HepG2 (cell line): ENCODE measurements around the gene MYO9A. TPM values are rescaled to one million over a fixed set of nuclear protein-coding genes. Genes with fewer than 3 reads are reported as not detected.

Experiments used
- ATAC-seq: fragments of 200-7000 bp; cut with Tn5 transposase; 3 replicates; pipeline ENCODE4 v1.9.1; 2020; ENCODE audit warnings: mild to moderate bottlenecking, moderate library complexity
- BruUV-seq: library from RNA; stranded (reverse); fragments of 400-500 nt; replicated peaks from 2 replicates; lab custom pipeline; 2021; lab: Mats Ljungman, UMichigan
- CTCF ChIA-PET: fragments of 300-600 bp; formaldehyde crosslinking; extraction: SDS; loops from one replicate; lab custom pipeline; 2021; ENCODE audit warnings: low total read pairs, inconsistent platforms, low intra/inter-chr PET ratio; lab: Yijun Ruan, JAX
- POLR2A ChIA-PET: fragments of 350-600 bp; sonication (Branson Sonifier 250); formaldehyde crosslinking; loops from one replicate; lab custom pipeline; 2020; ENCODE audit warnings: antibody characterized with exemption, inconsistent platforms; lab: Yijun Ruan, JAX
- DNase-seq: peaks from one replicate; pipeline ENCODE4 v3.0.0-alpha.2; 2015; ENCODE audit warnings: low spot score
- FAIRE-seq: peaks from 3 replicates; lab custom pipeline; 2011; peaks lifted over from hg19 to GRCh38; lab: Jason Lieb, UNC
- H2AFZ ChIP-seq: one replicate; pipeline ENCODE4 v1.6.1; 2011; ENCODE audit warnings: low read length, inconsistent platforms
- H3K27ac ChIP-seq: fragments of 300-600 bp; 3 replicates; pipeline ENCODE4 v1.8.0; 2011; ENCODE audit warnings: mixed run types, mild to moderate bottlenecking, mixed read lengths, low read length, inconsistent platforms; ENCODE audit not compliant: insufficient read depth; ENCODE audit errors: extremely low read length
- H3K27me3 ChIP-seq, 2 experiments: fragments of 200-600 bp in 1 of 2; 2 replicates in 1 of 2; 3 replicates in 1 of 2; pipeline versions ENCODE4 v1.6.0 to v1.8.0; 2011; ENCODE audit warnings: low read length in 2 of 2, mild to moderate bottlenecking in 2 of 2, moderate library complexity in 2 of 2, inconsistent platforms in 1 of 2; ENCODE audit not compliant: insufficient read depth in 2 of 2, control insufficient read depth in 1 of 2
- H3K36me3 ChIP-seq, 2 experiments: fragments of 200-600 bp in 1 of 2; replicated peaks in 1 of 2; 2 replicates in 1 of 2; 3 replicates in 1 of 2; pipeline versions ENCODE4 v1.5.1 to v1.8.0; 2011; ENCODE audit warnings: low read length in 2 of 2, inconsistent platforms in 1 of 2; ENCODE audit not compliant: insufficient read depth in 2 of 2, control insufficient read depth in 1 of 2
- H3K4me1 ChIP-seq: 2 replicates; pipeline ENCODE4 v1.5.1; 2012; ENCODE audit warnings: low read length, inconsistent platforms; ENCODE audit not compliant: insufficient read depth
- H3K4me2 ChIP-seq: 2 replicates; pipeline ENCODE4 v1.6.0; 2011; ENCODE audit warnings: low read depth, low read length, inconsistent platforms
- H3K4me3 ChIP-seq, 3 experiments: fragments of 200-600 bp in 1 of 3; sonication (generic), shearing (Covaris generic) in 1 of 3; replicated peaks in 1 of 3; 2 replicates each; pipeline ENCODE4 v1.5.1; 2011 to 2016; ENCODE audit warnings: low read length in 3 of 3, inconsistent platforms in 2 of 3, low read depth in 2 of 3, mild to moderate bottlenecking in 2 of 3, control low read depth in 1 of 3, mixed read lengths in 1 of 3; ENCODE audit not compliant: insufficient read depth in 1 of 3
- H3K79me2 ChIP-seq: one replicate; pipeline ENCODE4 v1.6.1; 2011; ENCODE audit warnings: low read length, inconsistent platforms; ENCODE audit not compliant: insufficient read depth
- H3K9ac ChIP-seq: 2 replicates; pipeline ENCODE4 v1.6.0; 2011; ENCODE audit warnings: mild to moderate bottlenecking, low read depth, low read length, inconsistent platforms; ENCODE audit not compliant: insufficient read depth
- H3K9me3 ChIP-seq: 2 replicates; pipeline ENCODE4 v1.5.1; 2012; ENCODE audit warnings: mild to moderate bottlenecking, low read length
- H4K20me1 ChIP-seq: 2 replicates; pipeline ENCODE4 v1.6.0; 2011; ENCODE audit warnings: inconsistent platforms, mild to moderate bottlenecking, low read length, moderate library complexity; ENCODE audit not compliant: insufficient read depth
- NFKBIZ ChIP-seq: IDR thresholded peaks from 2 replicates; pipeline ENCODE4 v1.6.1; 2018; ENCODE audit warnings: missing genetic modification reagents, missing compliant biosample characterization
- RFX1 ChIP-seq: fragments of 450-650 bp; IDR thresholded peaks from 2 replicates; pipeline ENCODE4 v1.6.1; 2017
- ZBTB1 ChIP-seq: sonication (generic); formaldehyde crosslinking; IDR thresholded peaks from 2 replicates; pipeline ENCODE4 v1.4.0; 2020; ENCODE audit warnings: missing genetic modification reagents, borderline replicate concordance
- ZKSCAN8 ChIP-seq: IDR thresholded peaks from 2 replicates; pipeline ENCODE4 v1.6.1; 2016; ENCODE audit warnings: borderline replicate concordance, missing genetic modification reagents, missing compliant biosample characterization
- ZNF251 ChIP-seq: sonication (generic); formaldehyde crosslinking; IDR thresholded peaks from 2 replicates; pipeline ENCODE4 v1.9.0; 2021; ENCODE audit warnings: mild to moderate bottlenecking, missing genetic modification reagents
- ZNF484 ChIP-seq: sonication (generic); formaldehyde crosslinking; IDR thresholded peaks from 2 replicates; pipeline ENCODE4 v1.5.1; 2020; ENCODE audit warnings: mild to moderate bottlenecking, low read depth, missing genetic modification reagents, borderline replicate concordance
- WGBS: methylation state at CpG from one replicate; pipeline ENCODE4 v1.1.6; 2017; ENCODE audit warnings: low lambda C conversion rate; 5-methylcytosine and 5-hydroxymethylcytosine counted together
- in situ Hi-C: cut with HindIII; loops from 2 replicates; pipeline ENCODE4 v1.10.0; 2017; ENCODE audit warnings: low pct_unique_long_range_greater_than_20kb; ENCODE audit not compliant: extremely low pct_ligation_motif_present
- intact Hi-C: fragments of 100-400 bp; cut with micrococcal nuclease; formaldehyde crosslinking; loops from one replicate; pipeline ENCODE4 v1.10.0; 2022; ENCODE audit not compliant: unreplicated experiment
- polyA plus RNA-seq, 8 experiments: library from polyadenylated mRNA; depleted of rRNA in 3 of 8; stranded (reverse) in 7 of 8; unstranded in 1 of 8; fragments of >200 nt; fragmentation: Illumina TruSeq in 4 of 8; extraction: Trizol in 4 of 8; gene quantifications; 2 replicates each; pipeline versions ENCODE4 v1.2.1 to v1.2.3, GENCODE V29; 2011 to 2016; ENCODE audit warnings: low read depth in 4 of 8, missing spikeins in 1 of 8, mixed read lengths in 1 of 8; ENCODE audit not compliant: insufficient read depth in 1 of 8
- total RNA-seq, 5 experiments: library from RNA; depleted of rRNA; stranded (reverse); fragments of >200 nt; fragmentation: Illumina TruSeq; extraction: Trizol; gene quantifications; 2 replicates each; pipeline ENCODE4 v1.2.3, GENCODE V29; 2016; ENCODE audit warnings: low read depth in 1 of 5
- TF ChIP-seq, protein P1 (sequence below): sonication (generic); formaldehyde crosslinking; IDR thresholded peaks from 2 replicates; pipeline ENCODE4 v1.4.0; 2020; ENCODE audit warnings: missing genetic modification reagents
- TF ChIP-seq, protein P2 (sequence below): sonication (generic); formaldehyde crosslinking; IDR thresholded peaks from 2 replicates; pipeline ENCODE4 v1.4.0; 2020; ENCODE audit warnings: mild to moderate bottlenecking, missing genetic modification reagents
- TF ChIP-seq, protein P3 (sequence below): conservative IDR thresholded peaks from 2 replicates; pipeline ENCODE4 v1.6.1; 2018; ENCODE audit warnings: missing genetic modification reagents

MYO9A gene
- total and polyA plus RNA-seq, 2 of the 13 experiments (the other 11 are each of a cell fraction or from before 2014, with no cell fraction given): 4.8 to 15.3 TPM

DNA sequence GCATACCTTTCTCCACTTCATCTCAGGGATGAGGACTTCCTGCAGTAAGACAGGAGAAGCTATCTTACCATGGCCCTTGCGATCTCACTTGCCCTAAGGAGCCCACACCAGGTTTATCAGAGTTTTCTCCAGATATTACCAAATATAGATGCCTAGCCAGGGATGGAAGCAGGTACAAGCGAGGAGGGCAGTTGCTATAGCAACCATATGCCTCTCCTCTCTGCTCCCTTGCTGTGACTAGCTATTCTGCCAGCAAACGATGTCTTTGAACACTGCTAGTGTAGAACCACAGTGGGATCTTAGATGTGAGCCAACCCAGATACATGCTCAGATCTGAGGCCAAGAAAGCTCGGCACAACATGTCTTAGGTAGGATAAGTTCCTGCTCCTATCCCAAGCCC, 45.8 kb upstream of the MYO9A start:
- no peak for FAIRE-seq
- H3K9ac ChIP-seq: no peak overlapping the region
- H3K9me3 ChIP-seq: no peaks in the 10 kb centered on the region
- TF ChIP-seq ZKSCAN8 (no peak), ZBTB1 (CRISPR knock-in tag) (no peak), ZNF484 (CRISPR knock-in tag) (no peak), RFX1 (peak; percentile 10; the same call in 1 of the 2 replicates), ZNF251 (CRISPR knock-in tag) (no peak), NFKBIZ (CRISPR knock-in tag) (no peak)
- TF ChIP-seq, protein P1, sequence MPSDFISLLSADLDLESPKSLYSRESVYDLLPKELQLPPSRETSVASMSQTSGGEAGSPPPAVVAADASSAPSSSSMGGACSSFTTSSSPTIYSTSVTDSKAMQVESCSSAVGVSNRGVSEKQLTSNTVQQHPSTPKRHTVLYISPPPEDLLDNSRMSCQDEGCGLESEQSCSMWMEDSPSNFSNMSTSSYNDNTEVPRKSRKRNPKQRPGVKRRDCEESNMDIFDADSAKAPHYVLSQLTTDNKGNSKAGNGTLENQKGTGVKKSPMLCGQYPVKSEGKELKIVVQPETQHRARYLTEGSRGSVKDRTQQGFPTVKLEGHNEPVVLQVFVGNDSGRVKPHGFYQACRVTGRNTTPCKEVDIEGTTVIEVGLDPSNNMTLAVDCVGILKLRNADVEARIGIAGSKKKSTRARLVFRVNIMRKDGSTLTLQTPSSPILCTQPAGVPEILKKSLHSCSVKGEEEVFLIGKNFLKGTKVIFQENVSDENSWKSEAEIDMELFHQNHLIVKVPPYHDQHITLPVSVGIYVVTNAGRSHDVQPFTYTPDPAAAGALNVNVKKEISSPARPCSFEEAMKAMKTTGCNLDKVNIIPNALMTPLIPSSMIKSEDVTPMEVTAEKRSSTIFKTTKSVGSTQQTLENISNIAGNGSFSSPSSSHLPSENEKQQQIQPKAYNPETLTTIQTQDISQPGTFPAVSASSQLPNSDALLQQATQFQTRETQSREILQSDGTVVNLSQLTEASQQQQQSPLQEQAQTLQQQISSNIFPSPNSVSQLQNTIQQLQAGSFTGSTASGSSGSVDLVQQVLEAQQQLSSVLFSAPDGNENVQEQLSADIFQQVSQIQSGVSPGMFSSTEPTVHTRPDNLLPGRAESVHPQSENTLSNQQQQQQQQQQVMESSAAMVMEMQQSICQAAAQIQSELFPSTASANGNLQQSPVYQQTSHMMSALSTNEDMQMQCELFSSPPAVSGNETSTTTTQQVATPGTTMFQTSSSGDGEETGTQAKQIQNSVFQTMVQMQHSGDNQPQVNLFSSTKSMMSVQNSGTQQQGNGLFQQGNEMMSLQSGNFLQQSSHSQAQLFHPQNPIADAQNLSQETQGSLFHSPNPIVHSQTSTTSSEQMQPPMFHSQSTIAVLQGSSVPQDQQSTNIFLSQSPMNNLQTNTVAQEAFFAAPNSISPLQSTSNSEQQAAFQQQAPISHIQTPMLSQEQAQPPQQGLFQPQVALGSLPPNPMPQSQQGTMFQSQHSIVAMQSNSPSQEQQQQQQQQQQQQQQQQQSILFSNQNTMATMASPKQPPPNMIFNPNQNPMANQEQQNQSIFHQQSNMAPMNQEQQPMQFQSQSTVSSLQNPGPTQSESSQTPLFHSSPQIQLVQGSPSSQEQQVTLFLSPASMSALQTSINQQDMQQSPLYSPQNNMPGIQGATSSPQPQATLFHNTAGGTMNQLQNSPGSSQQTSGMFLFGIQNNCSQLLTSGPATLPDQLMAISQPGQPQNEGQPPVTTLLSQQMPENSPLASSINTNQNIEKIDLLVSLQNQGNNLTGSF (CRISPR knock-in tag): no peak
- TF ChIP-seq, protein P2, sequence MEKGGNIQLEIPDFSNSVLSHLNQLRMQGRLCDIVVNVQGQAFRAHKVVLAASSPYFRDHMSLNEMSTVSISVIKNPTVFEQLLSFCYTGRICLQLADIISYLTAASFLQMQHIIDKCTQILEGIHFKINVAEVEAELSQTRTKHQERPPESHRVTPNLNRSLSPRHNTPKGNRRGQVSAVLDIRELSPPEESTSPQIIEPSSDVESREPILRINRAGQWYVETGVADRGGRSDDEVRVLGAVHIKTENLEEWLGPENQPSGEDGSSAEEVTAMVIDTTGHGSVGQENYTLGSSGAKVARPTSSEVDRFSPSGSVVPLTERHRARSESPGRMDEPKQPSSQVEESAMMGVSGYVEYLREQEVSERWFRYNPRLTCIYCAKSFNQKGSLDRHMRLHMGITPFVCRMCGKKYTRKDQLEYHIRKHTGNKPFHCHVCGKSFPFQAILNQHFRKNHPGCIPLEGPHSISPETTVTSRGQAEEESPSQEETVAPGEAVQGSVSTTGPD: no peak
- TF ChIP-seq, protein P3, sequence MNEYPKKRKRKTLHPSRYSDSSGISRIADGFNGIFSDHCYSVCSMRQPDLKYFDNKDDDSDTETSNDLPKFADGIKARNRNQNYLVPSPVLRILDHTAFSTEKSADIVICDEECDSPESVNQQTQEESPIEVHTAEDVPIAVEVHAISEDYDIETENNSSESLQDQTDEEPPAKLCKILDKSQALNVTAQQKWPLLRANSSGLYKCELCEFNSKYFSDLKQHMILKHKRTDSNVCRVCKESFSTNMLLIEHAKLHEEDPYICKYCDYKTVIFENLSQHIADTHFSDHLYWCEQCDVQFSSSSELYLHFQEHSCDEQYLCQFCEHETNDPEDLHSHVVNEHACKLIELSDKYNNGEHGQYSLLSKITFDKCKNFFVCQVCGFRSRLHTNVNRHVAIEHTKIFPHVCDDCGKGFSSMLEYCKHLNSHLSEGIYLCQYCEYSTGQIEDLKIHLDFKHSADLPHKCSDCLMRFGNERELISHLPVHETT (CRISPR knock-in tag): no peak
- TF ChIP-seq, all 625 proteins: peak for 1
- H4K20me1 ChIP-seq: no peaks in the 10 kb centered on the region
- no peak overlapping the region for H3K4me3 ChIP-seq
- H3K4me2 ChIP-seq: no peak overlapping the region
- H2AFZ ChIP-seq: no peak overlapping the region
- peaks cover 32% of the 10 kb centered on the region for H3K4me1 ChIP-seq
- intact Hi-C loops: no loop called here
- no peak for ATAC-seq
- in situ Hi-C loops: no loop called here
- no peaks in the 10 kb centered on the region for H3K36me3 ChIP-seq
- DNase-seq: no peak
- BruUV-seq: no TSS peak
- H3K27ac ChIP-seq: no peak overlapping the region
- CTCF ChIA-PET: no interaction called here
- WGBS: 29% methylated on average over 3 of the region's 4 CpGs
- peaks cover 6 to 16% of the 10 kb centered on the region in 2 experiments; a peak in 3 of 5 replicates for H3K27me3 ChIP-seq
- H3K79me2 ChIP-seq: no peaks in the 10 kb centered on the region
- POLR2A ChIA-PET: no interaction called here
